B cell (primary cell): ENCODE measurements around the gene GORASP2. TPM values are rescaled to one million over a fixed set of nuclear protein-coding genes. Genes with fewer than 3 reads are reported as not detected.

Source experiments
- ATAC-seq: fragments of 200-7000 bp; cut with Tn5 transposase; one replicate; pipeline ENCODE4 v1.10.0; 2021; ENCODE audit warnings: low read depth, mild to moderate bottlenecking, moderate number of reproducible peaks, moderate library complexity
- CTCF ChIA-PET: fragments of 350-600 bp; sonication (Branson Sonifier 250); formaldehyde crosslinking; loops from one replicate; lab custom pipeline; 2021; ENCODE audit warnings: antibody characterized with exemption, inconsistent platforms; lab: Charles Lee
- POLR2A ChIA-PET: fragments of 350-600 bp; sonication (Branson Sonifier 250); formaldehyde crosslinking; loops from one replicate; lab custom pipeline; 2021; ENCODE audit warnings: antibody characterized with exemption; lab: Charles Lee
- DNase-seq: peaks from one replicate; pipeline ENCODE4 v3.0.0; 2013
- H2AFZ ChIP-seq: 2 replicates; pipeline ENCODE4 v1.6.1; 2012; ENCODE audit warnings: mild to moderate bottlenecking, low read depth, low read length; ENCODE audit not compliant: insufficient read depth, poor library complexity, severe bottlenecking
- H3K27ac ChIP-seq, 2 donors: 1 replicate in 1 of 2; 2 replicates in 1 of 2; pipeline ENCODE4 v1.5.1; 2012 to 2013; ENCODE audit warnings: low read length in 2 of 2, mild to moderate bottlenecking in 2 of 2, moderate library complexity in 1 of 2
- H3K27me3 ChIP-seq, 4 experiments: fragments of 200-600 bp in 1 of 4; sonication (generic) in 1 of 4; replicated peaks in 1 of 4; 1 replicate in 2 of 4; 2 replicates in 2 of 4; pipeline versions ENCODE4 v1.6.1 to v1.7.0; 2013 to 2016; ENCODE audit warnings: low read length in 3 of 4, mild to moderate bottlenecking in 2 of 4, mixed read lengths in 1 of 4, moderate library complexity in 1 of 4; ENCODE audit not compliant: insufficient read depth in 4 of 4, control insufficient read depth in 3 of 4; ENCODE audit errors: control extremely low read depth in 1 of 4
- H3K36me3 ChIP-seq, 2 experiments: replicated peaks in 1 of 2; 1 replicate in 1 of 2; 2 replicates in 1 of 2; pipeline versions ENCODE4 v1.6.1 to v1.7.1; 2013; ENCODE audit warnings: low read length in 1 of 2; ENCODE audit not compliant: insufficient read depth in 2 of 2, control insufficient read depth in 1 of 2; ENCODE audit errors: control extremely low read depth in 1 of 2, extremely low read depth in 1 of 2
- H3K4me1 ChIP-seq, 2 donors: fragments of 200-600 bp in 1 of 2; sonication (generic) in 1 of 2; 1 replicate in 1 of 2; 2 replicates in 1 of 2; pipeline versions ENCODE4 v1.5.1 to v1.6.1; 2013 to 2017; ENCODE audit warnings: low read length in 2 of 2; ENCODE audit not compliant: control insufficient read depth in 2 of 2, insufficient read depth in 2 of 2
- H3K4me2 ChIP-seq: replicated peaks from 2 replicates; pipeline ENCODE3; 2012; ENCODE audit warnings: mild to moderate bottlenecking, low read depth, low read length; ENCODE audit not compliant: poor library complexity, severe bottlenecking
- H3K4me3 ChIP-seq, 5 experiments: fragments of 200-600 bp in 1 of 5; sonication (generic) in 1 of 5; 1 replicate in 3 of 5; 2 replicates in 2 of 5; pipeline versions ENCODE4 v1.5.1 to v1.7.0; 2011 to 2016; ENCODE audit warnings: low read length in 4 of 5, mild to moderate bottlenecking in 4 of 5, low read depth in 2 of 5, control low read depth in 1 of 5, moderate library complexity in 1 of 5; ENCODE audit not compliant: insufficient read depth in 1 of 5; ENCODE audit errors: control extremely low read depth in 1 of 5, extremely low read depth in 1 of 5
- H3K79me2 ChIP-seq: fragments of 200-600 bp; sonication (generic); one replicate; pipeline ENCODE4 v1.6.0; 2016; ENCODE audit warnings: low read length; ENCODE audit not compliant: control insufficient read depth, insufficient read depth
- H3K9ac ChIP-seq: fragments of 200-600 bp; sonication (generic); 2 replicates; pipeline ENCODE4 v1.6.1; 2017; ENCODE audit warnings: mild to moderate bottlenecking, low read length, moderate library complexity
- H3K9me3 ChIP-seq, 3 donors: one replicate each; pipeline versions ENCODE4 v1.6.1 to v1.7.1; 2013; ENCODE audit warnings: low read length in 2 of 3; ENCODE audit not compliant: control insufficient read depth in 2 of 3, insufficient read depth in 1 of 3; ENCODE audit errors: control extremely low read depth in 1 of 3
- H4K20me1 ChIP-seq: 2 replicates; pipeline ENCODE4 v1.6.0; 2012; ENCODE audit warnings: mild to moderate bottlenecking, low read length; ENCODE audit not compliant: insufficient read depth, control insufficient read depth, poor library complexity, severe bottlenecking
- H3K27ac Mint-ChIP-seq: one replicate; pipeline ENCODE4 v1.8.0; 2021; ENCODE audit warnings: mixed read lengths
- H3K27me3 Mint-ChIP-seq: one replicate; pipeline ENCODE4 v1.8.0; 2021; ENCODE audit warnings: mixed read lengths
- H3K4me1 Mint-ChIP-seq: one replicate; pipeline ENCODE4 v1.8.0; 2021; ENCODE audit warnings: mixed read lengths
- H3K4me3 Mint-ChIP-seq: one replicate; pipeline ENCODE4 v1.8.0; 2021; ENCODE audit warnings: mixed read lengths
- H3K9me3 Mint-ChIP-seq: one replicate; pipeline ENCODE4 v1.8.0; 2022; ENCODE audit warnings: mixed read lengths; ENCODE audit not compliant: insufficient read depth
- EZH2 ChIP-seq: IDR thresholded peaks from 2 replicates; pipeline ENCODE4 v1.6.1; 2012; ENCODE audit warnings: borderline replicate concordance, low read depth, mild to moderate bottlenecking, moderate library complexity, low read length; ENCODE audit not compliant: insufficient read depth, poor library complexity, severe bottlenecking
- WGBS: methylation state at CpG from one replicate; pipeline ENCODE4 v1.1.5; 2013; ENCODE audit warnings: missing lambda C conversion rate; ENCODE audit not compliant: insufficient coverage; 5-methylcytosine and 5-hydroxymethylcytosine counted together
- intact Hi-C: fragments of 100-400 bp; cut with micrococcal nuclease; formaldehyde crosslinking; loops from one replicate; pipeline ENCODE4 v1.10.0; 2022
- polyA plus RNA-seq: library from polyadenylated mRNA; depleted of rRNA; stranded (reverse); fragments of >200 nt; gene quantifications from 2 replicates; pipeline ENCODE4 v1.2.3, GENCODE V29; 2012
- total RNA-seq, 2 donors: library from RNA; stranded (reverse); fragments of 120-200 nt in 1 of 2; gene quantifications; 1 replicate in 1 of 2; 2 replicates in 1 of 2; pipeline versions ENCODE4 v1.2.3 to v1.2.4, GENCODE V29; 2013 to 2022
- TF ChIP-seq, protein P1 (sequence below): fragments of 200-600 bp; IDR thresholded peaks from one replicate; pipeline ENCODE4 v1.8.0; 2022; ENCODE audit warnings: antibody characterized with exemption, mild to moderate bottlenecking

GORASP2 gene
- total and polyA plus RNA-seq, 2 donors (not counting 1 experiment from before 2014, with no cell fraction given), result 40.5 to 50.5 TPM

DNA sequence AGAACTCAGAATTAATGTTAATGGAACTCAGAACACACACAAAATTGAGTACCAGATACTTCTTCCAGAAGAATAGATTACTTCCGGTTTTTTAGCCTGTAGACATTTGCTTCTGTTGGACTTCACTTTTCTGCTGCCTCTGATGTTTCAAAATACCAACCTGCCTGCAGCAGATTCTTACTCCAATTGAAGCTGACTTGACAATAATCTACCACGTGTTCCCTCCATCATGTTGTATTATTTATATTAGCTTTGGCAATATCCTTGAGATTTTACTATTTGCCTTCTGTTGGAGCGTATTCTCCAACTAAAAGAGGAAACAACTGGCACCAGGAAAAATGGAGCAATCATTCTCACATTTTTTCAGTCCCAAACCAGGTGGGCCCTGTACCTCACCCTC, 3.1 kb upstream of the GORASP2 start:
- 88% methylated on average over 1 of the region's 3 CpGs for WGBS
- Histone ChIP-seq H3K36me3 (no peaks in the 10 kb centered on the region), H3K9me3 (peaks cover 2 to 19% (median 11%) of the 10 kb centered on the region in 3 donors), H3K9ac (no peak overlapping the region), H3K4me3 (no peak overlapping the region), H4K20me1 (no peaks in the 10 kb centered on the region), H3K4me2 (no peak overlapping the region), H3K27me3 (no peaks in the 10 kb centered on the region), H2AFZ (no peak overlapping the region), H3K4me1 (peaks cover 20 to 26% of the 10 kb centered on the region in 2 donors), H3K27ac (no peak overlapping the region), H3K79me2 (peaks cover 16% of the 10 kb centered on the region)
- H3K4me1 Mint-ChIP-seq, result peaks cover 22% of the 10 kb centered on the region
- TF ChIP-seq, protein P1, sequence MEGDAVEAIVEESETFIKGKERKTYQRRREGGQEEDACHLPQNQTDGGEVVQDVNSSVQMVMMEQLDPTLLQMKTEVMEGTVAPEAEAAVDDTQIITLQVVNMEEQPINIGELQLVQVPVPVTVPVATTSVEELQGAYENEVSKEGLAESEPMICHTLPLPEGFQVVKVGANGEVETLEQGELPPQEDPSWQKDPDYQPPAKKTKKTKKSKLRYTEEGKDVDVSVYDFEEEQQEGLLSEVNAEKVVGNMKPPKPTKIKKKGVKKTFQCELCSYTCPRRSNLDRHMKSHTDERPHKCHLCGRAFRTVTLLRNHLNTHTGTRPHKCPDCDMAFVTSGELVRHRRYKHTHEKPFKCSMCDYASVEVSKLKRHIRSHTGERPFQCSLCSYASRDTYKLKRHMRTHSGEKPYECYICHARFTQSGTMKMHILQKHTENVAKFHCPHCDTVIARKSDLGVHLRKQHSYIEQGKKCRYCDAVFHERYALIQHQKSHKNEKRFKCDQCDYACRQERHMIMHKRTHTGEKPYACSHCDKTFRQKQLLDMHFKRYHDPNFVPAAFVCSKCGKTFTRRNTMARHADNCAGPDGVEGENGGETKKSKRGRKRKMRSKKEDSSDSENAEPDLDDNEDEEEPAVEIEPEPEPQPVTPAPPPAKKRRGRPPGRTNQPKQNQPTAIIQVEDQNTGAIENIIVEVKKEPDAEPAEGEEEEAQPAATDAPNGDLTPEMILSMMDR, result no peak
- TF ChIP-seq EZH2, result no peak
- DNase-seq, result no peak
- ATAC-seq, result no peak
- ChIA-PET CTCF (interaction anchor here (0.6 kb wide), 1 partner anchor 109 kb away, joined by 8 read pairs; the partner anchor contains the start of gene GAD1), POLR2A (no interaction called here)
- no peaks in the 10 kb centered on the region for H3K27me3 Mint-ChIP-seq
- H3K4me3 Mint-ChIP-seq, result no peak overlapping the region
- H3K9me3 Mint-ChIP-seq, result no peaks in the 10 kb centered on the region
- intact Hi-C loops, result no loop called here
- no peak overlapping the region for H3K27ac Mint-ChIP-seq

GRCh38 chr2:170926743-170927297, 2.2 kb upstream of the GORASP2 start:
- Histone ChIP-seq H3K9me3 (peaks cover 2 to 19% (median 11%) of the 10 kb centered on the region in 3 donors), H3K27ac (no peak overlapping the region), H3K4me1 (peaks cover 24 to 26% of the 10 kb centered on the region in 2 donors), H3K36me3 (no peaks in the 10 kb centered on the region), H2AFZ (no peak overlapping the region), H4K20me1 (peaks cover 5% of the 10 kb centered on the region), H3K4me2 (no peak overlapping the region), H3K27me3 (no peaks in the 10 kb centered on the region), H3K4me3 (no peak overlapping the region), H3K9ac (no peak overlapping the region), H3K79me2 (peaks cover 25% of the 10 kb centered on the region)
- DNase-seq, result no peak
- 95% methylated on average over 4 of the region's 4 CpGs for WGBS
- no peak overlapping the region for H3K27ac Mint-ChIP-seq
- H3K4me1 Mint-ChIP-seq, result peaks cover 28% of the 10 kb centered on the region
- ChIA-PET CTCF (interaction anchor here (0.7 to 1.2 kb wide), 2 partner anchors 40 to 151 kb away, joined by 3 read pairs; no protein-coding TSS in a partner anchor), POLR2A (no interaction called here)
- no peaks in the 10 kb centered on the region for H3K27me3 Mint-ChIP-seq
- no peak for TF ChIP-seq EZH2
- TF ChIP-seq, protein P1, result peak; percentile 11
- no peak for ATAC-seq
- intact Hi-C loops, result no loop called here
- H3K4me3 Mint-ChIP-seq, result no peak overlapping the region
- H3K9me3 Mint-ChIP-seq, result no peaks in the 10 kb centered on the region
